AG04449 (cell line): ENCODE measurements around the gene DDAH2.

ENCODE experiments used
- CTCF ChIA-PET: fragments of 350-600 bp; formaldehyde crosslinking; extraction: SDS; loops from one replicate; lab custom pipeline; 2021; ENCODE audit warnings: antibody characterized with exemption; lab: Yijun Ruan, JAX
- POLR2A ChIA-PET: fragments of 400-600, 350-600 bp; formaldehyde crosslinking; extraction: SDS; loops from one replicate; lab custom pipeline; 2020; ENCODE audit warnings: antibody characterized with exemption, inconsistent platforms; lab: Yijun Ruan, JAX
- DNase-seq: peaks from one replicate; pipeline ENCODE4 v3.0.0-alpha.2; 2010; ENCODE audit warnings: low read depth, low spot score
- H3K4me3 ChIP-seq: 2 replicates; pipeline ENCODE4 v1.5.1; 2011; ENCODE audit warnings: low read depth, mild to moderate bottlenecking, control low read depth, low read length
- TF ChIP-seq, protein P1 (sequence below): IDR thresholded peaks from one replicate; pipeline ENCODE4 v1.5.1; 2011; ENCODE audit warnings: mild to moderate bottlenecking, moderate library complexity, low read length, control low read depth, inconsistent platforms; ENCODE audit not compliant: insufficient read depth; ENCODE audit errors: missing control alignments

The DDAH2 gene, protein sequence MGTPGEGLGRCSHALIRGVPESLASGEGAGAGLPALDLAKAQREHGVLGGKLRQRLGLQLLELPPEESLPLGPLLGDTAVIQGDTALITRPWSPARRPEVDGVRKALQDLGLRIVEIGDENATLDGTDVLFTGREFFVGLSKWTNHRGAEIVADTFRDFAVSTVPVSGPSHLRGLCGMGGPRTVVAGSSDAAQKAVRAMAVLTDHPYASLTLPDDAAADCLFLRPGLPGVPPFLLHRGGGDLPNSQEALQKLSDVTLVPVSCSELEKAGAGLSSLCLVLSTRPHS

DNA sequence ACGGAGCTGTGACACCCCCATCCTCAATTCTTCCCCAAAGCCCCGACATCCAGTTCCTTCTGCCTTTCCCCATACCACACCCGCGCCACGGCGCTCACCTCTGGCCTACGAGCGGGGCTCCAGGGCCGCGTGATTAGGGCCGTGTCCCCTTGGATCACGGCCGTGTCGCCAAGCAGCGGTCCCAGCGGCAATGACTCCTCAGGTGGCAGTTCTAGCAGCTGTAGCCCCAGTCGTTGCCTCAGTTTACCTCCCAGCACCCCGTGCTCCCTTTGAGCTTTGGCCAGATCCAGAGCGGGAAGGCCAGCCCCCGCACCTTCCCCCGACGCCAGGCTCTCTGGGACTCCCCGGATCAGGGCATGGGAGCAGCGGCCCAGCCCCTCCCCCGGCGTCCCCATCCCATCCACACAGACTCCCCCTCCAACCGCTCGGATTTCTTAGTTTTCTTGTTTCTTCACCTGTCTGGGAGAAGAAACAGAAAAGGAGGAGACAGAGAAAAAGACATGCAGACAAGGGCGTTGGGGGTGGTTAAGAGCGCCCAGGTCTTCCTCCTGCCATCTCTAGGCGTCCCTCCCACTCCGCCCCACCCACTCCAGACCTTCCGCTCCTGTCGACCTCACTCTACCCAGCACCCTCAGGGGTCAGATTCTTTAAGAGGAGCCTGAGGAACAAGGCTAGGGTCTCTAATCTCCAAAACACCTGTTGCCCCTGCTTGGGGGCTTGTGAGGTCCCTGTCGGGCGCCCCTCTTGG is at the start of gene DDAH2:
Gene DDAH2, minus strand, starts transcription at position 533 of the 748 bp plus-strand sequence. Its CDS starts 138 bp downstream, at position 395.
- POLR2A ChIA-PET: interaction anchor here (0.9 to 3.9 kb wide), 14 partner anchors 9 to 134 kb away, joined by 3 to 16 read pairs (median 6); partner anchors contain the start of genes ABHD16A, HSPA1A, HSPA1B and HSPA1L
- CTCF ChIA-PET: interaction anchor here (1.1 to 3.9 kb wide), 11 partner anchors 10 to 223 kb away, joined by 3 to 24 read pairs (median 4); partner anchors contain the start of genes HSPA1A, HSPA1L, LY6G6D and MSH5
- peak within 1 kb of the TSS; percentile 89 for H3K4me3 ChIP-seq
- no peak for DNase-seq
- TF ChIP-seq, protein P1, sequence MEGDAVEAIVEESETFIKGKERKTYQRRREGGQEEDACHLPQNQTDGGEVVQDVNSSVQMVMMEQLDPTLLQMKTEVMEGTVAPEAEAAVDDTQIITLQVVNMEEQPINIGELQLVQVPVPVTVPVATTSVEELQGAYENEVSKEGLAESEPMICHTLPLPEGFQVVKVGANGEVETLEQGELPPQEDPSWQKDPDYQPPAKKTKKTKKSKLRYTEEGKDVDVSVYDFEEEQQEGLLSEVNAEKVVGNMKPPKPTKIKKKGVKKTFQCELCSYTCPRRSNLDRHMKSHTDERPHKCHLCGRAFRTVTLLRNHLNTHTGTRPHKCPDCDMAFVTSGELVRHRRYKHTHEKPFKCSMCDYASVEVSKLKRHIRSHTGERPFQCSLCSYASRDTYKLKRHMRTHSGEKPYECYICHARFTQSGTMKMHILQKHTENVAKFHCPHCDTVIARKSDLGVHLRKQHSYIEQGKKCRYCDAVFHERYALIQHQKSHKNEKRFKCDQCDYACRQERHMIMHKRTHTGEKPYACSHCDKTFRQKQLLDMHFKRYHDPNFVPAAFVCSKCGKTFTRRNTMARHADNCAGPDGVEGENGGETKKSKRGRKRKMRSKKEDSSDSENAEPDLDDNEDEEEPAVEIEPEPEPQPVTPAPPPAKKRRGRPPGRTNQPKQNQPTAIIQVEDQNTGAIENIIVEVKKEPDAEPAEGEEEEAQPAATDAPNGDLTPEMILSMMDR: no peak

DNA sequence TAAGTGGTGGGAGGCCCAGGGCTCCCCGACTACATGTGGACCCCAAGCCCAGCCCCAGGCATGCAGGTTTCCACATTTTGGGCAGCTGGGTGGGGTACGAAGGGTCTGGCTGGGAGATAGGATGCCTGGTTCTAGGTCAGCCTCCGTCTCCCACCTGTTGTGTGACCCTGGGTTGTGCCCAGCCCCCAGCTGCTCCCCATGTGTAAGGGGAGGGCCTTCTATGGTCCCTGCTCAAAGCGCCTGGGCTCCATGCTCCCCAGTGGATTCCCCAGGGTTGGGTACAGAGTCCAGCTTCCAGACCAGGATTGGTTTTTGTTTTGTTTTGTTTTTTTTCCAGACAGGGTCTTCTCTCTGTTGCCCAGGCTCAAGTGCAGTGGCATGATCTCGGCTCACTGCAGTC is 49.1 kb upstream of the DDAH2 start:
- no peak overlapping the region for H3K4me3 ChIP-seq
- CTCF ChIA-PET: interaction anchor here (1.0 to 3.8 kb wide), 4 partner anchors 9 to 18 kb away, joined by 3 to 18 read pairs (median 8); no protein-coding TSS in a partner anchor
- DNase-seq: no peak
- TF ChIP-seq, protein P1: no peak
- POLR2A ChIA-PET: no interaction called here

DNA sequence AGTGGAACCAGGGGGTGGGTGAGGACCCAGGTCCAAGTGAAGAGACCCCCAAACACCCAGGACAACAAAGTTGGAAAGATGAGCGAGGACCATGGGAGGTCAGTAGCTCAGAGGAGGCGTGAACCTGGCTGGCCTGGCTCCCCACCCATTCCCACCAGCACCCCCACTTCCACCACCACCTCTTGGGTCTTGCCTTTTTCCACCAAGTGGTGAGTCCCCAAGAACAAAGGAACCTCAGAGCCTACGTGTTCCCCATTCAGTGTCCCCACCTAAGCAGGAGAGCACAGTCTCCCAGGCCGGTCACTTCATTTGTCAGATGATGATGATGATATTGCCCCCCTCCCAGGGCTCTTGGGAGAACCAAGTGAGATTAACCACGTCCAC is 48.6 kb upstream of the DDAH2 start:
- ChIA-PET CTCF (interaction anchor here (0.6 to 3.8 kb wide), 5 partner anchors 8 to 39 kb away, joined by 3 to 18 read pairs (median 4); no protein-coding TSS in a partner anchor), POLR2A (interaction anchor here (0.7 to 1.1 kb wide), 3 partner anchors 50 to 194 kb away, joined by 3 to 5 read pairs (median 3); partner anchors contain the start of genes DXO and HSPA1B)

DNA sequence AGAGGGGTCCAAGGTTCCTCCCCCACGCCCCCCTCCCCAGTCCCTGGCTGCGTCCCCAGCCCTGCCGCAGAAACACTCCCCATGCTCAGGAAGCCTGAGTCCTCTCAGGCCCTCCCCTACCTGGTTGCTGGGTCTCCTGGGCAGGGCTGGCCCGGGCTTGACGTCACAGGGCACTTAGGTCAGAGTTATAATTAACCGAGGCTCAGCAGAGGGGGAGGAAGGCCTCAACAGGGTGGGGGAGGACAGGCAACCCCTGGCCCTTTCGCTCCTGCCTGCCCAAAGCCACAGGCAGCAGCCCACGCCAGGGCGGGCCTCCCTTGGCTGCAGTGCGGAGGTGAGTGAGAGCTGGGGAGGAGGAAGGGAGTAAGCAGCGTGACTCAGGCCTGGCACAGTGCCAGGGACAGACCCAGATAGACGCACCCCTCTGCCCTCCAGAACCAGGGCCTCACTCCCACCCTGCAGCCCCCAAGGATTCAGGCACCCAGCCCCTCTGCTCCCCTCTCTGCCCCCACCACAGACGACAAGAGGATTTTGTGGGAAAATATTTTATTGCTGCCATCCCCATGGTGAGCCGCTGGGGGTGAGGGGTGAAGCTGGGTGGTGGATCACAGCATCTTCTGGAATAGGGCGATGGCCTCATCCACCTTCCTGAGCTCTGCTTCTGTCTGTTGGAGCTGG is 48.0 kb upstream of the DDAH2 start, which contains the start of gene VWA7:
Gene VWA7, minus strand, starts transcription at position 340 of the 678 bp plus-strand sequence. CDS start 549 bp downstream, outside the sequence.
- CTCF ChIA-PET: interaction anchor here (0.6 to 3.8 kb wide), 4 partner anchors 7 to 39 kb away, joined by 3 to 18 read pairs (median 8); no protein-coding TSS in a partner anchor
- DNase-seq: no peak
- TF ChIP-seq, protein P1: no peak
- POLR2A ChIA-PET: interaction anchor here (0.7 to 1.1 kb wide), 3 partner anchors 50 to 195 kb away, joined by 3 to 5 read pairs (median 3); partner anchors contain the start of genes DXO and HSPA1B
- no peak within 1 kb of the TSS for H3K4me3 ChIP-seq

More for the DNA sequence above, 48.6 kb upstream of the DDAH2 start:
- H3K4me3 ChIP-seq: no peak overlapping the region
- TF ChIP-seq, protein P1: no peak
- DNase-seq: no peak

DNA sequence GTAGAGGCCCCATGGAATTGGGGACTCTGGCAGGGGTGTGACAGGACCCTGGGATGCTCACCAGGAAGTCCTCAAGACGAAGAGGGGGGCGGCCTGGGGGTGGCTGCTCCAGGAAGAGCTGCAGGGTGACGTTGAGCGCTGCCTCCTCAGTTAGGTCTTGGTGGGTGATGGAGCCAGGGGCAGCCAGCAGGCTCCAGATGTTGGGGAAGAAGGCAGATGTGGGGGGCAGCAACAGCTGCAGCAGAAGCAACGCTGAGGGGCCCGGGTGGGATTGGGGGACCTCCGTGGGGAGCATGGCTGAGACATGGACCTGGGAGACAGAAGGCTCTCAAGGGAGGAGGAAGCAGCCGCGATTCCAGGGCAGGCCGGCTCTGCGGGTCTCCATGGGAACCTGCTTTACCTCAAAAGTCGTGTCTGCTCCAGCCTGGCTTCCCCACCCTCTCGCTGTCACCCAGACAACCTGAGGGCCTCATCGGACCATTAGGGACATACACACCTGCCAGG is 47.4 kb upstream of the DDAH2 start:
- CTCF ChIA-PET: no interaction called here
- POLR2A ChIA-PET: interaction anchor here (1.0 kb wide), 1 partner anchor 53 kb away, joined by 3 read pairs; no protein-coding TSS in a partner anchor
- TF ChIP-seq, protein P1: no peak
- DNase-seq: no peak
- no peak overlapping the region for H3K4me3 ChIP-seq
